D721Med (cell line): Measurements from ENCODE around the gene ERC1.

ENCODE experiments used
- DNase-seq: peaks from one replicate; pipeline ENCODE4 v3.0.0; 2011; ENCODE audit warnings: low spot score; ENCODE audit not compliant: insufficient read length
- FAIRE-seq: peaks from 2 replicates; lab custom pipeline; 2011; peaks lifted over from hg19 to GRCh38; lab: Jason Lieb, UNC
- CTCF ChIP-seq: IDR thresholded peaks from 2 replicates; pipeline ENCODE4 v1.5.1; 2012; ENCODE audit warnings: mild to moderate bottlenecking, control low read depth; ENCODE audit not compliant: insufficient read depth; ENCODE audit errors: missing control alignments

ERC1 gene

GRCh38 chr12:1346126-1346525 lies 355.1 kb downstream of the ERC1 start:
- FAIRE-seq (no peak), DNase-seq (no peak)
- no peak for TF ChIP-seq CTCF

- FAIRE-seq (no peak), DNase-seq (no peak)
- TF ChIP-seq CTCF: no peak
These were observed 356.3 kb downstream of the ERC1 start for GRCh38 chr12:1347294-1347693.

GRCh38 chr12:1348606-1349005 lies 357.6 kb downstream of the ERC1 start:
- TF ChIP-seq CTCF: no peak
- no peak for DNase-seq
- FAIRE-seq: no peak

- DNase-seq: no peak
- no peak for FAIRE-seq
- no peak for TF ChIP-seq CTCF
These were observed 359.3 kb downstream of the ERC1 start for GRCh38 chr12:1350055-1350933.

GRCh38 chr12:1350934-1351240 lies 359.9 kb downstream of the ERC1 start:
- DNase-seq (no peak), FAIRE-seq (no peak)
- no peak for TF ChIP-seq CTCF

- TF ChIP-seq CTCF: no peak
- no peak for DNase-seq
- FAIRE-seq: no peak
These were observed 360.9 kb downstream of the ERC1 start for GRCh38 chr12:1351926-1352325.

- no peak for TF ChIP-seq CTCF
- FAIRE-seq: no peak
These were observed 362.4 kb downstream of the ERC1 start for GRCh38 chr12:1353451-1353850.

More at GRCh38 chr12:1353451-1353850, 362.4 kb downstream of the ERC1 start:
- DNase-seq: no peak
